Metanephros (tissue), 1 donor: ENCODE measurements around the gene GALNT16. TPM values are rescaled to one million over a fixed set of nuclear protein-coding genes. Genes with fewer than 3 reads are reported as not detected.

Source experiments
- total RNA-seq: library from RNA; depleted of rRNA; stranded (reverse); fragments of >200 nt; gene quantifications from one replicate; pipeline ENCODE4 v1.2.3, GENCODE V29; 2014

The GALNT16 gene
- total RNA-seq = 5.8 TPM

DNA sequence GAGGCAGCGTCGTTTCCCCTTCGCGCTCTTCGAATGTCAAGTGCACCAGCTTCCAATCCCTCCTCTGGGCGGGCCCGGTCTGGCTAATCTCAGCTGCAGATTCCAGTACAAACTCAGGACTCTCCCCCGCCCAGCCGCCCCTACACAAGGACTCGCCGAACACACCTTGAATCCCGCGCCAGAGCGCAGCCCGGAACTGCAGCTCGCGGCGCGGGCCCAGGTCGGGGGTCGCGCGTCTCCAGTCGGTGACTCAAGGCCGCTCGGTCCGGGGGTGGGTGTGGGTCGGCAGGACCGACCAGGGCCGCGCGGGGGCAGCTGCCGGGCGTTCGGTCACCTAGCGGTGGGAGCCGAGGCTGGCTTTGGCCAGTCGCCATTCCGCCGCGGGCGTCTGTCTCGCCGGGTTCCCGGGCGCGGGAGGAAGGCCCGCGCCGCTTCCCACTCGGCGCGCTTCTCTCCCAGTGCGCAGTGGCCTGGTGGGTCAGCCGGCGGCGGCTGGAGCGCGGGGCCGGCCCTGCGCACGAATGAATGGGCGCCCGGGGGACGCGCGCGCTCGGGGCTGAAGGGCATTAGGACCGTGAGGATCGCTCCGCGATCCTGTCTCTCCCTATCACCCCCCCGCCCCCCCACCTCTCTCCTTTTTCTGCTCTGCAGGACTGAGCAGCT lies at the start of gene GALNT16:
TSS of gene GALNT16 (plus strand) at position 632 of the 663 bp plus-strand sequence. CDS start 133 bp downstream, outside the sequence.

GRCh38 chr14:69398053-69398817 lies 138.3 kb downstream of the GALNT16 start, which contains the start of the genes ERH and SLC39A9:
ERH (minus strand) TSS chr14:69398299; CDS start chr14:69398233, 66 bp downstream.
SLC39A9 (plus strand) TSS chr14:69398692; CDS start chr14:69399370, 678 bp downstream.

Other genes with a start within 250 kb of the GALNT16 start
- 35.3 TPM for gene DCAF5, start 107.0 kb upstream of the GALNT16 start, total RNA-seq
- gene EXD2, start 68.7 kb upstream of the GALNT16 start, total RNA-seq = 20.5 TPM
- 250 TPM for gene ERH, start 138.1 kb downstream of the GALNT16 start, total RNA-seq
- gene SLC39A9, start 138.5 kb downstream of the GALNT16 start, total RNA-seq = 93.4 TPM
- 4.3 TPM for gene PLEKHD1, start 224.6 kb downstream of the GALNT16 start, total RNA-seq